SW 1271 (cell line): ENCODE data around the gene U2AF2.
A peak's percentile ranks its signal among the peaks of the same experiment; 100 is the strongest.

ENCODE experiments used
- DNase-seq, 2 experiments: peaks; one replicate each; lab custom pipeline; 2025; lab: John Stamatoyannopoulos, UW

Gene U2AF2

DNA sequence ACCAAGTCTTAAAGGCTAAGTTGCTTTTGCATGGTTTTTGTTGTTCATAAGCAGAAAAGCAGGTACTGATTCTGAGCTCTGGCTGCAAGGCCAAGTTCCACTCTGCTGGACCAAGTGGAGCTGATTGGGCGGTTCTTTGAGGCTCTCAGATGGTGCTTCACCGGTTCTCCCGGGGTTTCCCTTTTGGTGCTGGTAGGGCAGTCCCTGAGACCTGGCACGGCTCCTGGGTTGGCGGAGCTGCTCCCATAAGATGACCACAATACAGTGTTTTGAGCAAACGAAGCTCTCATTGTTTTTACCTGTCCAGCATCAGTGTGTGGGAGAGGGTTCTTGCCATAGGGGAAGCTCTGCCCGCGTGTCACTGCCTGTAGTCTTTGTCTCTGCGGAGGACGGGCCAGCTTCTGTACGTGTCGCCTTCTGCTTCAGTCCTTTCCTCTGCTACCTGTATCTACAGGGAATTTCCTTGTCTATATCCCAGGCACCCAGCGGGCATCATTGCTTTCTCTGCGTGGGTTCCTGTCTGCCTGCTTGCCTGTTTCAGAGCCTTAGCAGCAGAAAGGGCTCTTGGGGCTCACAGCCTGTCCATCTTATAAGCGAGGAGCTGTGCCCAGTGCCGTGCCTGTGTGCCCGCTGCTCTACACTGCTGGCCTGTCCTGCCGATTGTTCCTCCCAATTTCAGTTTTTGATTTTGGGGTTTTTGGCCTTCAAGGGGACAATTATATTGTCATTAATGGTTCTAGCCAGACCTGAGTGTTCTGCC is 2.3 kb downstream of the U2AF2 start:
- DNase-seq = no peak

DNA sequence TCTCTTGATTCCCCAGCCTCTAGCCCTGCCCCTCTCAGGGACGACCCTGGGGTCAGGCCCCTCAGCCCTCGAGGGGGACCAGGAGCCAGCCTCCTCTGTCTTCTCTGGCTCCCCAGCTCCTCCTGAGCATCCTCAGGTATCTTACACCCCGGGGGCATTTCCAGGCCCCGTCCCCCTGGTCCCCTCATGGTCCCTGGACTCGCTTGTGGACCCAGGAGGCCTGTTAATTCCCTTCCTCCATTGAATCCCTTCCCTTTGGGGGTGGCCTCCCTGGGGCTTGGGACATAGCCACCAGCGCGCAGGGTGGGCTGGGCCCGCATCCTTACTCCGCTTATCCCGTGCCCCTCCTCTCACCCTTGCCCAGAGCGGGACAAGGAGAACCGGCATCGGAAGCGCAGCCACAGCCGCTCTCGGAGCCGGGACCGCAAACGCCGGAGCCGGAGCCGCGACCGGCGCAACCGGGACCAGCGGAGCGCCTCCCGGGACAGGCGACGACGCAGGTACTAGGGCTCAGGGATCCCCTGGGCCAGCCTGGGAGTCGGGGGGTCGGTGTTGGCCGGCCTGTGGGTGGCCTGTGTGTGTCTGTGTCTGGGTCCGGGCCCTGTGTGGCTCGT is 4.1 kb downstream of the U2AF2 start:
- no peak for DNase-seq

DNA sequence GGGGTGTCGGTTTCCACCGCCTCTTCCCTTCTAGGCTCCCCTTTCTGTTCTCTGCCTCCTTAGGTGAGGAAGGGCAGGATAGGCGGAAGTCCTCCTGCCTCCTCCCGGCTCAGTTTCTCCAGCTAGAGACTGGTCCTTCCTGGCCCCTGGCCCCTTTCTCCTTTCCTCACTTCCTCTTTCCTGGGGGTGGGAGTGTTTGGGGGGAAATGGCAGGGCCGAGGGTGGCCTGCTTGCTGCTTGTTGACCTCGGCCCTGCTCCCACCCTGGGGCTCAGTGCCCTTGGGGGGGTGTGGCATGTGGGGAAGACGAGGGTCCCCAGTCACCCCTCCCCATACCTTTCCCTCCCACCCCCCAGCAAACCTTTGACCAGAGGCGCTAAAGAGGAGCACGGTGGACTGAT is 5.0 kb downstream of the U2AF2 start:
- DNase-seq = no peak

DNA sequence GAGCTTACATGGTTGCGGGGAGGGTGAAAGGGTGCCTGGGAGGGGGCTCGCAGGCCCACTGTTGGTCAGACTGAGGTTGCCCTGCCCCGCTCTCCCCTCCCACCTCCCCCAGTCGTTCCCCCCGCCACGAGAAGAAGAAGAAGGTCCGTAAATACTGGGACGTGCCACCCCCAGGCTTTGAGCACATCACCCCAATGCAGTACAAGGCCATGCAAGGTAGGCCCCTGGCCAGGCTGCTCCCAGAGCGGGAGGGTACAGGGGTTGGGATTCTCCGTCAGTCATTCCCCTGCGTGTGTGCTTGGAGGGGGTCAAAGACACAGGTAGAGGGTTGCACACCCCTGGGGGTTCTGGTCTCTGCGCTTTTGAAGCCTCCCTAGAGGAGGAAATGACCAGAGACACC is 5.6 kb downstream of the U2AF2 start:
- no peak for DNase-seq

DNA sequence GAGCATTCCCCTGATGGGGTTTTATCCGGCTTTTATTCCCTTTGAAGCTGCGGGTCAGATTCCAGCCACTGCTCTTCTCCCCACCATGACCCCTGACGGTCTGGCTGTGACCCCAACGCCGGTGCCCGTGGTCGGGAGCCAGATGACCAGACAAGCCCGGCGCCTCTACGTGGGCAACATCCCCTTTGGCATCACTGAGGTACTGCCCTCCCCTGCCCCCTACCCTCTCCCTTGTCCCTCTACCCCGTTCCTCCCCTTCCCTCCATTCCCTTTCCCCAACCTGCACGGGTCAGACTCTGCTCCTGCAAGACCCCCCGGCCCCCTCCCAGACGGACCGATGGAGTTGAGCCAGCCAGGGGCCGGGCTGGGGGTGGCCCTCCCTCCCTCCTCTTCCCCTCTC is 6.2 kb downstream of the U2AF2 start:
- DNase-seq = no peak

DNA sequence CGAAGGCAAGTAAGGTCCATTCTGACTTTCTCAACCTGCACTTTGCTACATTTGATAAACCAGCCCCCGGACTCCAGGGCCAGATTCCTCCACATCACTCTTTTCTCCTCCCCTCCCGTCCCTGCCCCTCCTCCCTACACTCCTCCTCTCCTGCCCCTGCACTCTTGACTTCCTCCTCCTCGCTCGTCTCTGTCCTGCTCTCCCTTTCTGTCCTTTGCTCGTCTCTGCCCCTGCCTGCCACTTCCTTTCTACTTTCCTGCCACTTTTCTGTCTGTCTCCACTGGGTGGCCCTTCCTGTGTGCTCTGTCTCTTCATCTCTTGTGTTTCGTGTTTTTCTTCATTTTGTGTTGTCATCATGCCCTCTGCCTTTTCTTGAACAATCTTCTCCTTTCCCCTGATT is 7.0 kb downstream of the U2AF2 start:
- DNase-seq = no peak

DNA sequence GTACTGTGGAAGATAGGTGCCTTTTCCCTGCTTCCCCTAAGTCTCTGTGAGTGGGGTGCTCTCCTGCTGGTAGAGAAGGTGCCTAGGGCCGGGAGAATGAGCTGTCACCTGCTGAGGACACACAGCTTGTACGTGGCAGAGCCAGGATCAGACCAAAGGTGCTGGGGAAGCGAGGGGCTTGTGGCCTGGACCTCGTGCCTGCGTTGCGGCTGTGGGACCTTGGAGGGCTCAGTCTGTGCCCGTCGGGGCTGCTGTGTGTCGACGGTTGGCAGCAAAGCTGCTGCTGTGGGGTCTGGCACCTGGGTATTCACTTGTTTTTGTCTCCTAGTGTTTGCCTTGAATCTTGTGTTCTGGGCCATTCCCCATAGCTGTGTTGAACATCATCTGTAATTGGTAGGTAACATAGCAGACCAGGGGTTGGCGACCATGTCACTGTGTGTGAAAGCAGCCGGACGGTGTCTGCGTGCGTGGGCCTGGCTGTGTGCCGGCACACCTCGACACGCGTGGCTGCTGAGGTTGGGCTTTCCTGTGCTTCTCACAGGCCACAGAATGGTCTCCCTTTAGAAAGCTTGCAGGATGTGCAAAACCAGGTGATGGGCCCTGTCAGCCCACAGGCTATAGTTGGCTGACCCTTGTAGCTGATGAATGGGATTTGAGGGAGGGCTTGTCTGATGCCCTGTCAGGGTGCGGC is 9.2 kb downstream of the U2AF2 start:
- DNase-seq = no peak

DNA sequence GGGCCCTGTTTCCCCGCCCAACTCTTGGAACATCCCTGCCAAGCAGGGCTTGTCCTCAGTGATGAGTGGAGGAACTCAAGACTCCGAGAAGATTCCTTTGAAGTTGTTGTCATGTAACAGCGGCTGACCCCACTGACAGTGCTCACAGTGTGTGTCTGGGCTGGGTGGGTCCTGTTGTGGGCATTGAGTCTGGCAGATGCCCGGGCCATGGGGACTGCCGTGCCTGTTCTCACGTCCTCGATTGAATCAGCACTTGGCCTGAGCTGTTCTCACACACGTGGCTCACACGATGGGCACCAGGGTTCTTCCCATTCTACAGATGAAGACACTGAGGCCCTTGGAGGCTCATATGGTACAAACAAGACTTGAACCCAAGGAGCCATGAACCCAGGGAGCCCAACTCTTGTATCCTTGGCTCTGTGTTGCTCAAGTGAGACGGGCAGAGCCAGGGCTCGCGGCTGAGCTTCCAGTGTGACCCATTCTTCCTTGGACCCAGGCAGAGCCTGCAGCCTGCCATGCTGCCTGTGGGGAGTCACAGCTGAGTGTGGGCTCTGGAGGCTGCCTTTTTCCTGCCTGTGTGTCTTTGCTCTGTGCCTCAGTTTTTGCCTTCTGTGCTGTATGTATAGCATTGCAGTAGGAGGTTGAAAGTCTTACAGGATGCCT is 11.6 kb downstream of the U2AF2 start:
- DNase-seq = no peak

DNA sequence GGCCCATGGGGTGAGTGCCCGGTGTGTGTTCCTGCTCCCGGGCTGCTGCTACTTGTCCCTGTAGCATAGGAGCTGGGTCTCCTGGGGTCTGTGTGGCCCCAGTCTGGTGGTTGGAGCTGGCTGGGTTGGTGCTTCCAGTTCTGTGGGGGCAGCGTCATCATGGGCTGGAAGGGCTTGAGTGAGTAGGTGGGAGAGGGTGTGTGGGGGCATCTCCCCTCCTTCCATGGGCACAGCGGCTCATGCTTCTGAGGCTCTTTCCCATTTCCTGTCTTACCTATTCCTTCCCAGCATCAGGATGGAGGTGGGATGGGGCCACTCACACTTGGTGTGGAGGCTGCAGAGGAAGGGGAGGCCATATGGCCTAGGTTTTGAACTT is 12.2 kb downstream of the U2AF2 start:
- DNase-seq = no peak

DNA sequence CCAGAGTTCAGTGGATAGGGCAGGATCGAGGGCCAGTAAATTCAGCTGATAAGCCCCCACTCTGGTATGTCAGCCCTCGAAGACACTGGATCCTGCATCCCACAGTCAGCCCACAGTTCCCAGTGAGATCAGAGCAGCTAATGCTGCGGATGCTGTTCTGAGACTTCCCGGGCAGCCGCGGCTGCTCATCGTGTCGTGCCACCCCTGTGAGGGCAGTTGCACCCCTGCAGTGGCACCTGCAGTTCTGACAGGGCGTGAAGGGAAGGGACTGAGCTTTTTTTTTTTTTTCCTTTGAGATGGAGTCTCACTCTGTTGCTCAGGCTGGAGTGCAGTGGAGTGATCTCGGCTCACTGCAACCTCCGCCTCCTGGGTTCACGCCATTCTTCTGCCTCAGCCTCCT is 12.7 kb downstream of the U2AF2 start:
- no peak for DNase-seq

DNA sequence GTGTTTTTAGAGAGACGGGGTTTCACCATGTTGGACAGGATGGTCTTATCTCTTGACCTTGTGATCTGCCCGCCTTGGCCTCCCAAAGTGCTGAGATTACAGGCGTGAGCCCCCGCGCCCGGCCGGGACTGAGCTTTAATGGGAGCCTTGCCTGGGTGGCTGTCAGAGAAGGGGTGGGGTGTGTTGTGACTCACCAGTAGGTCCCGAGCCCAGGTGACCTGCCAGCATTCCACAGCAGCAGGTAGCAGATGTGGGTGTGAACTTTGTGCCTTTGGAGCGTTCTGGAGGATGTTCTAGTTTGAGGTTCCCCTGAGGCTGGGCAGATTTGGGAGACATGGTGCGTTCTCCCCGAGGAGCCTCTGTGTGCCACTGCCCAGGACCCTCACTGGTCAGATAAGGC is 13.1 kb downstream of the U2AF2 start:
- no peak for DNase-seq

DNA sequence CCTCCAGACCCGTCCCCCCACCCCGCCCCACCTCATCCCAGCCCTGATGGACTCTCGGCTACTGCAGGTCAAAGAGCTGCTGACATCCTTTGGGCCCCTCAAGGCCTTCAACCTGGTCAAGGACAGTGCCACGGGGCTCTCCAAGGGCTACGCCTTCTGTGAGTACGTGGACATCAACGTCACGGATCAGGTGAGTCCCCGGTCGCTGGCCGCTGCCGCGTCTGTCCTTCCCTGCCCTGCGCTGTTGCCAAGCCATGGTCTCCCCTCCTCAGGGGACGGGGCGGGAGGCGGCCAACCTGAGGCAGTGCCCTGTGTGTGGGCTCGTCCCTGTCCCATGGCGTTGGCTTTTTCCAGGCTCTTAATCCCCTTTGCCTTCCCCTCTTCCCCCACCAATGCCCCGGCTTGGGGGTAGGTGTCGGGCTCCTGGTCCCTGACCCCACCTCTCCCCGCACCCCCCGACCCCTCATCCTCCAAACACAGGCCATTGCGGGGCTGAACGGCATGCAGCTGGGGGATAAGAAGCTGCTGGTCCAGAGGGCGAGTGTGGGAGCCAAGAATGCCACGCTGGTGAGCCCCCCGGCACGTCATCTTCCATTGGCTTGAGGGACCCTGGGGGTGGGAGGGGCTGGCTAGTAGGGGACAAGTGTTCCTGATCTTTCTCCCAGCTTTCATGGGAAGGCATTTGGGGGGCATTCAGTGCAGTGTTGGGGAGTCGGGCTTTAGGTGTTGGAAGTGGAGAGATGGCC is 13.9 kb downstream of the U2AF2 start:
- no peak for DNase-seq

DNA sequence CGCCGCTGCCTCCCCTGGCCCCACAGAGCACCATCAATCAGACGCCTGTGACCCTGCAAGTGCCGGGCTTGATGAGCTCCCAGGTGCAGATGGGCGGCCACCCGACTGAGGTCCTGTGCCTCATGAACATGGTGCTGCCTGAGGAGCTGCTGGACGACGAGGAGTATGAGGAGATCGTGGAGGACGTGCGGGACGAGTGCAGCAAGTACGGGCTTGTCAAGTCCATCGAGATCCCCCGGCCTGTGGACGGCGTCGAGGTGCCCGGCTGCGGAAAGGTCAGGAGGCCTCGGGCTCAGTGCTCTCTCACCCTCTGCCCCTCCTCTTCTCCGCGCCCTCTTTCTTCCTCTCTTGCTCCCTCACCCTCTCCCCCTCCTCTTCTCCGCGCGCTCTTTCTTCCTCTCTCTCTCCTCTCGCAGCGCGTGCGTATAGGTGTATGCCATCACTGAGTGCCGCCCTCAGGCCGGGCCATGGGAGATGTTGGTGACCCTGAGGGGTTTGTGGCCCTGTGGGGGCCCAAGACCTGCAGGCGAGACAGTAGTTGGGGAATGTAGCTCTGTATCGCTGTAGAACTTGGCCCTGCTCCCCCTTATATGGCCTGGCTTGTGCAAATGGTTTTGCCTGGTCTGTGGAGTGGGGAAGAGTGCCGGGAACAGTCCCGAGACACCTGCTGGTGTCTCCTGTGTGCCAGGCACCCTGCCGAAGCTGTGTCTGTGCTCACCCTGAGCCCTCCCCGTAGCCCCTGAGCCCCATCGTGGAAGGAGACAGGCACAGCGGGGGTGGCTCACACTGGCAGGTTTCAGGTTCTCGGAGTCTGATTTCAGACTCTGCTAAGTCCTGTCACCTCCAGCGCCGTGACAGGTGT is 14.8 kb downstream of the U2AF2 start:
- no peak for DNase-seq

DNA sequence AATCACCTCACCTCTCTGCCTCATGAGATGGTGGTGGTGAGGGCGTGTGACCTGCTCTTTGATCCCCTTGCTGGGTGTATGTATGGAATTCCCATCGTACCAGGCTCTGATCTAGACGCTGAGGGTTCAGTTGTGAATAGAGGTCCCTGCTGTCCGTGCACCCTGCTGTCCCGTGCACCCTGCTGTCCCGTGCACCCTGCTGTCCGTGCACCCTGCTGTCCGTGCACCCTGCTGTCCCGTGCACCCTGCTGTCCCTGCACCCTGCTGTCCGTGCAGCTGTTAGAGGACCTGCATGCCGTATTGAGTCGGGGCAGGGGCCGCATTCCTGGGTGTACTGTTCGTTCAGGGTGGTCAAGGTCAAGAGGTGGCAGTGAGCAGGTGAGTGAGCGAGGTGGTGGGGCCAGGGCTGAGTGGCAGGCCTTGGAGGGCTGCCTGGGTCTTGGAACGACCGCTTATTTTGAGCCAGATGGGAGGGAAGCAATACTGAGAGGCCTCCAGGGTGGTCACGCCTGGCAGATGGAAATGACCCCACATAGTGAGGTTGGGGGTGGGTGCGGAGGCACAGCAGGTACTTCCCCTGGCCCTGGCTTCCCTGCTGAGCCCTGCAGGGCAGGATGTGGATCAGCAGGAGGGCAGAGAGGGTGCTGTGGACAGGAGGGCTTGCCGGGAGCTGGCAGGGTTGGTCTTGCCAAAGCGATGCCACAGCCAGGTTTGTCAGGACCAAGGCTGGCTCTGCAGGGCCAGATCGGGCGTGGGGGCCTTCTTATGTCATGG is 15.6 kb downstream of the U2AF2 start:
- peak in 1 of 2 experiments; percentile 15 for DNase-seq

DNA sequence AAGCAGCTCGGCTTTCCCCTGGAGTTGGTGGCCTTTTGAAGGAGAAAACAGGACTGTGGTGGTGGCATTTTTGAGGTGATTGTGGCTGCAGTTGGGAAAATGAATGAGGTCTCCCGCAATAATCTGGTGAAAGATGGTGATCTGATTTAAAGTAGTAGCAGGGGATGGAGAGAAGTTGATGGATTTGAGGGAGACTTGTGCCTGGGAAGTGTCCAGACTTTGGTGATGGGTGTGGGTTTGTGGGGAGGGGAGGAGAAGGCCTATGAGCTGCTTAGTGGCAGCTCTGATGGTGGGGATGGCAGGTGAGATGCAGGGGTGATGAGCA is 16.2 kb downstream of the U2AF2 start:
- no peak for DNase-seq

DNA sequence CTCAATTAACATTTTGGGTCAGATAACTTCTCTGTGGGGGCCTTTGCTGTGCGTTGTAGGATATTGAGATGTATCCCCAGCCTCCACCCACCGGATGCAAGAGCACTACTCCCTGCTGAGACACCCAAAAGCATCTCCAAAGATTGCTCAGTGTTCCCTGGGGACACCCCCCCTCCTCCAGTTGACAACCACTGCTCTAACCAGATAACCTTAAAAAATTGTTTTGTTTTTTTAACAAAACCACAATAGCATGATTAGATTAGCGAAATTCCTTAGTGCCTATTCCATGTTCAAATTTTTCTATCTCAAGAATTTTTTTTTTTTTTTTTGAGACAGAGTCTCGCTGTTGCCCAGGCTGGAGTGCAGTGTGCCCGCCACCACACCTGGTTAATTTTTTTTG is 17.6 kb downstream of the U2AF2 start:
- no peak for DNase-seq

DNA sequence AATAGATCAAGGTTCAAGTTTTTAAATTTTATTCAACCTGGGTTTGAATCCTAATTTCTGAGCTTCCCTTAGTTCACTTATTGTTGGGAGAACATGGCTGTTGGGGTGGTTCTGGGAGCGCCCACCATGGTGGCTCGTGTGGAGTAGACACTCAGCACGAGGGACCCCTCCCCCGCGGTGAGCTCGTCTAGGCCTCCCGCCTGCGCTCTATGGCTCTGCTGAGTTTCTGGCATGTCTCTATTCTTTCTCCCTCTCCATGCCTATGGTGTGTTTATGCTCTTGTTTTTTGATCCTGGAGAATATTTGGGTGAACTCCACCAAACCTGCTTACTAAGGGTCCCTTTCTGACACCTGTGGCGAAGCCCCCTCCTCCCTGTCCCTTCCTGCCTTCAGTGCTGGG is 18.6 kb downstream of the U2AF2 start:
- DNase-seq = no peak

DNA sequence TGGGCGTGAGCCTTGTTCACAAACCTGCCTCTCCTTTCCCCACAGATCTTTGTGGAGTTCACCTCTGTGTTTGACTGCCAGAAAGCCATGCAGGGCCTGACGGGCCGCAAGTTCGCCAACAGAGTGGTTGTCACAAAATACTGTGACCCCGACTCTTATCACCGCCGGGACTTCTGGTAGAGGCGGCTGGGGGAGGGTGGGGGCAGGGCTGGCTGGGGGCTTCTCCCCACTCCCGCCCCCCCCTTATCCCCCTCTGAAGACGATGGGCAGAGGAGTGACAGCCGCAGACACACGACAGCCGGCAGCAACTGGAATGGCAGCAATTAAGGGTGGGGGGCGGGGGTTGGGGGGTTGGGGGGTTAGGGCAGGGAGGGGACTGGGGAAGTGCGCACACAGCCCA is 19.1 kb downstream of the U2AF2 start:
- no peak for DNase-seq

DNA sequence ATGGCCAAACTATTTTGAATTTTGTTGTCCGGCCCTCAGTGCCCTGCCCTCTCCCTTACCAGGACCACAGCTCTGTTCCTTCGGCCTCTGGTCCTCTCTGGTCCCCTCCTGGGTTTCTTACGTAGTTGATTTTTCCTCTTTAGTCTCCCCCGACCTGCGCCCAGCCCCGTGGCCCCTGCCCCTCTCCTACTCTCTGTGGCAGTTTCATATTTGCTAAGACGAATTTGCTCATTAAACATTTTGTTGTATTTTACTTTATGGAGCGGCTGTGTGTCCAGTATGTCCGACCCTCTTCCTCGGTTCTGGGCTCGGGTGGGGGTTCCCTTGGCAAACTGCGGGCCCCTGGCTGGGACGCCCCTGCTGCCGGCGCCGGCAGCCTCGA is 19.6 kb downstream of the U2AF2 start:
- DNase-seq = no peak

DNA sequence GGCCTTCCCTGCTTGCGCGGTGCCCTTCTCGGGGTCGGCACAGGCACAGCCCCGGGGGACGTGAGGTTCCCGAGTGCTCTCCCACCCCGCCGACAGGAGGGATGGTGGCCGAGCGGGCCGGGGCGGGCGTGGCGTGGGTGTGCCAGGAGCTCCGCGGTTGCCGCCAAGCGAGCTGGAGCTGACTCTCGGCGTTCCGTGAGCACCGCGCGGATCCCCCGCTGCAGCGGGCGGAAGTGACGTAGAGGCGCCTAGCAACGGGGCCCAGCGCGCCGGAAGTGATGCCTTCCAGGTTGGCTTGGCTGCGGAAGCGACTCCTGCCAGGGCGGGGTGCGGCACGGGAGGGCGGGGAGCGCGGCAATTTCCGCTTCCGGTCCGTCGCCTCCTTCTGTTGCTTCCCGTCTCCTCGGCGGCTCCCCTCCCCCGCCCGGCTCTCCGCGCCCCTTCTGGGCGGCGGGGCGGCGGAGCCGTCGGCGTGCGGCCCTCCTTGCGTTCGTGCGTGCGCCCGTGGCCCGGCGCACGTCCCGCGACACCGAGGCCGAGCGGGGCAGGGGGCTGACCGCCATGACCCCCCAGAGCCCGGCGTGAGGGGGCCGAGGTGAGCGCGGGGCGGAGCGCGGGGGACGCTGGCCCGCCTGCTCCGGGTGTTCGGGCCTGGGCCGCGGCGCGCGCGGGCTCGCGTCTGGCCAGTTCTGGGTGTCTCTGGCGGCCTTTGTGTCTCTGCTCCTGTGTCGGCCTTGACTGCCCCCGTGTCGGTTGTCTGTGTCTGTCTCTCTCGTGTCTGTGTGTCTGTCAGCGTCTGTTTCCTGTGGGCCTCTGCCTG is 20.2 kb downstream of the U2AF2 start, which contains the start of gene EPN1:
Gene EPN1 (plus strand): TSS at position 386 of the 820 bp plus-strand sequence. CDS start 3,402 bp downstream, outside the sequence.
- peak; percentile 78 to 86 for DNase-seq
